ENCODE measurements around the gene JPH2.

The JPH2 gene

GRCh38 chr20:44120676-44121425 lies 66.1 kb downstream of the JPH2 start:
- DNase-seq (ENCODE audit: extremely low spot score) = no peak
- TF ChIP-seq CTCF (IDR thresholded peaks at IDR 0.05; ENCODE audit: control extremely low read depth, extremely low read depth, low read depth, missing control alignments) = no peak
- CTCF ChIA-PET = interaction anchor here (0.8 to 12.0 kb wide), 5 partner anchors 11 to 429 kb away, joined by 3 to 205 read pairs (median 3); partner anchors contain the start of gene JPH2
- POLR2A ChIA-PET = no interaction called here

GRCh38 chr20:44118185-44119033 lies 68.6 kb downstream of the JPH2 start:
- POLR2A ChIA-PET = no interaction called here
- TF ChIP-seq CTCF (IDR thresholded peaks at IDR 0.05; ENCODE audit: control extremely low read depth, extremely low read depth, low read depth, missing control alignments) = no peak
- DNase-seq (ENCODE audit: extremely low spot score) = no peak
- CTCF ChIA-PET = interaction anchor here (1.2 to 12.0 kb wide), 12 partner anchors 10 to 193 kb away, joined by 3 to 205 read pairs (median 7); partner anchors contain the start of genes FITM2 and JPH2

GRCh38 chr20:44117296-44118184 lies 69.4 kb downstream of the JPH2 start:
- ChIA-PET CTCF (interaction anchor here (1.0 to 12.0 kb wide), 23 partner anchors 8 to 250 kb away, joined by 3 to 205 read pairs (median 6); partner anchors contain the start of genes FITM2 and JPH2), POLR2A (no interaction called here)
- no peak for DNase-seq (ENCODE audit: extremely low spot score)
- no peak for TF ChIP-seq CTCF (IDR thresholded peaks at IDR 0.05; ENCODE audit: control extremely low read depth, extremely low read depth, low read depth, missing control alignments)

GRCh38 chr20:44115762-44116644 lies 71.0 kb downstream of the JPH2 start:
- no peak for TF ChIP-seq CTCF (IDR thresholded peaks at IDR 0.05; ENCODE audit: control extremely low read depth, extremely low read depth, low read depth, missing control alignments)
- POLR2A ChIA-PET = no interaction called here

GRCh38 chr20:44115181-44115580 lies 71.8 kb downstream of the JPH2 start:
- POLR2A ChIA-PET = no interaction called here
- CTCF ChIA-PET = interaction anchor here (0.6 to 12.0 kb wide), 4 partner anchors 16 to 478 kb away, joined by 3 to 205 read pairs (median 15); partner anchors contain the start of gene JPH2
- no peak for DNase-seq (ENCODE audit: extremely low spot score)
- TF ChIP-seq CTCF (IDR thresholded peaks at IDR 0.05; ENCODE audit: control extremely low read depth, extremely low read depth, low read depth, missing control alignments) = no peak

More at GRCh38 chr20:44115762-44116644, 71.0 kb downstream of the JPH2 start:
- CTCF ChIA-PET = interaction anchor here (0.7 to 12.0 kb wide), 24 partner anchors 8 to 249 kb away, joined by 3 to 205 read pairs (median 6); partner anchors contain the start of genes FITM2 and JPH2
- no peak for DNase-seq (ENCODE audit: extremely low spot score)

Data from GM10248 (cell line).